Skeletal muscle satellite cell (primary cell): ENCODE data around the gene ABLIM1. TPM values are rescaled to one million over a fixed set of nuclear protein-coding genes. Genes with fewer than 3 reads are reported as not detected.

Experiments used
- small RNA-seq: library from RNA; depleted of rRNA; stranded (forward); fragments of <200 nt; gene quantifications from one replicate; pipeline ENCODE3, GENCODE V24; 2012

The ABLIM1 gene

Small RNAs within 50 kb of the gene (small RNA-seq; reads per million reads assigned to genes)
- not detected for gene RN7SL384P
